8988T (cell line): Measurements from ENCODE around the gene GPX3.

ENCODE experiments used
- DNase-seq: peaks from one replicate; pipeline ENCODE4 v3.0.0; 2011

GPX3 gene

GRCh38 chr5:151058891-151059489, 38.6 kb downstream of the GPX3 start:
- DNase-seq: no peak

GRCh38 chr5:151060742-151061141, 40.4 kb downstream of the GPX3 start:
- DNase-seq: no peak

- DNase-seq: no peak
Measured at GRCh38 chr5:151062405-151063141, 42.2 kb downstream of the GPX3 start.

GRCh38 chr5:151063142-151063989, 43.0 kb downstream of the GPX3 start:
- DNase-seq: no peak

- no peak for DNase-seq
Measured at GRCh38 chr5:151064916-151065499, 44.6 kb downstream of the GPX3 start.

- DNase-seq: no peak
Measured at GRCh38 chr5:151065609-151066008, 45.2 kb downstream of the GPX3 start.

- no peak for DNase-seq
Measured at GRCh38 chr5:151066920-151067319, 46.5 kb downstream of the GPX3 start.

- no peak for DNase-seq
Measured at GRCh38 chr5:151067632-151068432, 47.4 kb downstream of the GPX3 start.

- DNase-seq: no peak
Measured at GRCh38 chr5:151068433-151069197, 48.2 kb downstream of the GPX3 start.

- DNase-seq: no peak
Measured at GRCh38 chr5:151070449-151070848, 50.1 kb downstream of the GPX3 start.

GRCh38 chr5:151071021-151071420, 50.6 kb downstream of the GPX3 start:
- no peak for DNase-seq

- no peak for DNase-seq
Measured at GRCh38 chr5:151071848-151072629, 51.6 kb downstream of the GPX3 start.

GRCh38 chr5:151072630-151073025, 52.2 kb downstream of the GPX3 start:
- DNase-seq: peak; percentile 64

GRCh38 chr5:151073280-151073679, 52.9 kb downstream of the GPX3 start:
- DNase-seq: no peak

- DNase-seq: no peak
Measured at GRCh38 chr5:151074557-151074956, 54.2 kb downstream of the GPX3 start.

- DNase-seq: no peak
Measured at GRCh38 chr5:151075698-151076331, 55.4 kb downstream of the GPX3 start.

GRCh38 chr5:151076616-151077015, 56.2 kb downstream of the GPX3 start:
- DNase-seq: no peak

- DNase-seq: no peak
Measured at GRCh38 chr5:151077419-151077818, 57.0 kb downstream of the GPX3 start.

GRCh38 chr5:151077967-151078366, 57.6 kb downstream of the GPX3 start:
- no peak for DNase-seq
